H9 (cell line): ENCODE results near the gene DDX47. TPM values are rescaled to one million over a fixed set of nuclear protein-coding genes. Genes with fewer than 3 reads are reported as not detected.

ENCODE experiments used
- DNase-seq: peaks from one replicate; pipeline ENCODE4 v3.0.0-alpha.2; 2017
- H2AFZ ChIP-seq: one replicate; pipeline ENCODE4 v1.6.1; 2013; ENCODE audit warnings: mild to moderate bottlenecking, low read length, control low read depth, moderate library complexity
- H2AK5ac ChIP-seq: 2 replicates; pipeline ENCODE4 v1.6.1; 2013; ENCODE audit warnings: low read length, control low read depth, mixed read lengths; ENCODE audit not compliant: insufficient read length
- H2BK120ac ChIP-seq: one replicate; pipeline ENCODE4 v1.6.1; 2013; ENCODE audit warnings: low read depth, mild to moderate bottlenecking, low read length, control low read depth, inconsistent platforms; ENCODE audit not compliant: poor library complexity, severe bottlenecking
- H2BK12ac ChIP-seq: 2 replicates; pipeline ENCODE4 v1.6.1; 2013; ENCODE audit warnings: low read length, control low read depth, mixed read lengths, low read depth; ENCODE audit not compliant: insufficient read length
- H2BK15ac ChIP-seq: 2 replicates; pipeline ENCODE4 v1.6.1; 2013; ENCODE audit warnings: low read depth, low read length, control low read depth
- H2BK20ac ChIP-seq: one replicate; pipeline ENCODE4 v1.6.1; 2013; ENCODE audit warnings: low read depth, mild to moderate bottlenecking, low read length, control low read depth, inconsistent platforms; ENCODE audit not compliant: poor library complexity, severe bottlenecking
- H2BK5ac ChIP-seq: 2 replicates; pipeline ENCODE4 v1.6.1; 2013; ENCODE audit warnings: low read length, control low read depth, mixed read lengths; ENCODE audit not compliant: insufficient read length
- H3K14ac ChIP-seq: 2 replicates; pipeline ENCODE4 v1.6.1; 2013; ENCODE audit warnings: low read length, control low read depth; ENCODE audit not compliant: insufficient read depth
- H3K18ac ChIP-seq: 2 replicates; pipeline ENCODE4 v1.6.1; 2013; ENCODE audit warnings: low read depth, mild to moderate bottlenecking, mixed read lengths, low read length, control low read depth; ENCODE audit not compliant: insufficient read length
- H3K23ac ChIP-seq: 2 replicates; pipeline ENCODE4 v1.6.1; 2013; ENCODE audit warnings: low read length, control low read depth, mixed read lengths, low read depth; ENCODE audit not compliant: insufficient read length
- H3K23me2 ChIP-seq: 2 replicates; pipeline ENCODE4 v1.6.1; 2013; ENCODE audit warnings: low read depth, mild to moderate bottlenecking, mixed read lengths, low read length, control low read depth; ENCODE audit not compliant: insufficient read length, poor library complexity, severe bottlenecking
- H3K27ac ChIP-seq: 2 replicates; pipeline ENCODE4 v1.5.1; 2013; ENCODE audit warnings: low read length, control low read depth, mixed read lengths, low read depth; ENCODE audit not compliant: insufficient read length
- H3K27me3 ChIP-seq: 2 replicates; pipeline ENCODE4 v1.6.1; 2013; ENCODE audit warnings: low read length, control low read depth, inconsistent platforms; ENCODE audit not compliant: insufficient read depth
- H3K4ac ChIP-seq: 2 replicates; pipeline ENCODE4 v1.6.1; 2013; ENCODE audit warnings: low read depth, mild to moderate bottlenecking, control low read depth, inconsistent platforms, low read length, moderate library complexity
- H3K4me1 ChIP-seq: 2 replicates; pipeline ENCODE4 v1.6.1; 2013; ENCODE audit warnings: low read length, control low read depth, inconsistent platforms; ENCODE audit not compliant: insufficient read depth
- H3K4me2 ChIP-seq: 2 replicates; pipeline ENCODE4 v1.6.1; 2013; ENCODE audit warnings: low read length, control low read depth, mixed read lengths; ENCODE audit not compliant: insufficient read length, insufficient read depth
- H3K56ac ChIP-seq: 2 replicates; pipeline ENCODE4 v1.6.1; 2013; ENCODE audit warnings: low read depth, mild to moderate bottlenecking, mixed read lengths, low read length, control low read depth; ENCODE audit not compliant: insufficient read length
- H3K79me1 ChIP-seq: 2 replicates; pipeline ENCODE4 v1.6.1; 2013; ENCODE audit warnings: low read depth, mild to moderate bottlenecking, moderate library complexity, low read length, control low read depth, inconsistent platforms; ENCODE audit not compliant: insufficient read depth, poor library complexity, severe bottlenecking
- H3K79me2 ChIP-seq: 2 replicates; pipeline ENCODE4 v1.6.1; 2013; ENCODE audit warnings: low read length, control low read depth, inconsistent platforms; ENCODE audit not compliant: insufficient read depth
- H3K9ac ChIP-seq: 2 replicates; pipeline ENCODE4 v1.6.1; 2013; ENCODE audit warnings: low read length, control low read depth, mixed read lengths; ENCODE audit not compliant: insufficient read length; ENCODE audit errors: extremely low read depth
- H3K9me3 ChIP-seq: one replicate; pipeline ENCODE4 v1.6.1; 2013; ENCODE audit warnings: low read depth, low read length, inconsistent platforms; ENCODE audit not compliant: control insufficient read depth
- H3T11ph ChIP-seq: one replicate; pipeline ENCODE4 v1.6.1; 2013; ENCODE audit warnings: mild to moderate bottlenecking, low read length, control low read depth, inconsistent platforms
- H4K20me1 ChIP-seq: one replicate; pipeline ENCODE4 v1.6.1; 2013; ENCODE audit not compliant: control insufficient read depth, insufficient read length, insufficient read depth
- H4K5ac ChIP-seq: 2 replicates; pipeline ENCODE4 v1.6.1; 2013; ENCODE audit warnings: low read depth, mild to moderate bottlenecking, mixed read lengths, low read length, control low read depth; ENCODE audit not compliant: insufficient read length
- H4K8ac ChIP-seq: replicated peaks from 2 replicates; pipeline ENCODE4 v1.6.1; 2013; ENCODE audit warnings: low read length, control low read depth, mixed read lengths, low read depth; ENCODE audit not compliant: insufficient read length
- H4K91ac ChIP-seq: 2 replicates; pipeline ENCODE4 v1.6.1; 2013; ENCODE audit warnings: low read depth, mild to moderate bottlenecking, moderate library complexity, mixed read lengths, low read length, control low read depth; ENCODE audit not compliant: insufficient read length
- H3K27ac Mint-ChIP-seq, 3 experiments: 2 replicates in 2 of 3; 3 replicates in 1 of 3; pipeline ENCODE4 v1.8.0; 2020 to 2021; ENCODE audit warnings: mixed read lengths in 3 of 3, mild to moderate bottlenecking in 1 of 3, moderate library complexity in 1 of 3
- H3K27me3 Mint-ChIP-seq: 2 replicates; pipeline ENCODE4 v1.8.0; 2021; ENCODE audit warnings: low read depth, mild to moderate bottlenecking, moderate library complexity, mixed read lengths
- H3K36me3 Mint-ChIP-seq, 3 experiments: 2 replicates in 2 of 3; 3 replicates in 1 of 3; pipeline ENCODE4 v1.8.0; 2020 to 2021; ENCODE audit warnings: low read depth in 3 of 3, mixed read lengths in 3 of 3; ENCODE audit not compliant: insufficient read depth in 1 of 3
- H3K4me1 Mint-ChIP-seq, 2 experiments: 2 replicates each; pipeline ENCODE4 v1.8.0; 2020; ENCODE audit warnings: mixed read lengths in 2 of 2
- H3K4me3 Mint-ChIP-seq, 2 experiments: 2 replicates in 1 of 2; 3 replicates in 1 of 2; pipeline ENCODE4 v1.8.0; 2020 to 2021; ENCODE audit warnings: mild to moderate bottlenecking in 2 of 2, mixed read lengths in 2 of 2, moderate library complexity in 1 of 2
- H3K9me3 Mint-ChIP-seq, 2 experiments: 2 replicates in 1 of 2; 3 replicates in 1 of 2; pipeline ENCODE4 v1.8.0; 2020; ENCODE audit warnings: mild to moderate bottlenecking in 2 of 2, mixed read lengths in 2 of 2, moderate library complexity in 1 of 2
- WGBS: extraction: QIAGEN DNeasy Blood & Tissue Kit; methylation state at CpG from one replicate; pipeline ENCODE4 v1.1.7; 2013; ENCODE audit warnings: missing lambda C conversion rate, low lambda C conversion rate, mixed read lengths; ENCODE audit not compliant: insufficient read length; ENCODE audit errors: extremely low coverage; 5-methylcytosine and 5-hydroxymethylcytosine counted together
- total RNA-seq: library from RNA; stranded (reverse); gene quantifications from 2 replicates; pipeline ENCODE4 v1.2.1, GENCODE V29; 2021
- TF ChIP-seq, protein P1 (sequence below): fragments of 200-600 bp; sonication (generic); conservative IDR thresholded peaks from 3 replicates; pipeline ENCODE4 v1.8.0; 2021; ENCODE audit warnings: antibody characterized with exemption, mild to moderate bottlenecking

Gene DDX47
- total RNA-seq, 1 experiment from 2014 or later, result 78.2 TPM

DNA sequence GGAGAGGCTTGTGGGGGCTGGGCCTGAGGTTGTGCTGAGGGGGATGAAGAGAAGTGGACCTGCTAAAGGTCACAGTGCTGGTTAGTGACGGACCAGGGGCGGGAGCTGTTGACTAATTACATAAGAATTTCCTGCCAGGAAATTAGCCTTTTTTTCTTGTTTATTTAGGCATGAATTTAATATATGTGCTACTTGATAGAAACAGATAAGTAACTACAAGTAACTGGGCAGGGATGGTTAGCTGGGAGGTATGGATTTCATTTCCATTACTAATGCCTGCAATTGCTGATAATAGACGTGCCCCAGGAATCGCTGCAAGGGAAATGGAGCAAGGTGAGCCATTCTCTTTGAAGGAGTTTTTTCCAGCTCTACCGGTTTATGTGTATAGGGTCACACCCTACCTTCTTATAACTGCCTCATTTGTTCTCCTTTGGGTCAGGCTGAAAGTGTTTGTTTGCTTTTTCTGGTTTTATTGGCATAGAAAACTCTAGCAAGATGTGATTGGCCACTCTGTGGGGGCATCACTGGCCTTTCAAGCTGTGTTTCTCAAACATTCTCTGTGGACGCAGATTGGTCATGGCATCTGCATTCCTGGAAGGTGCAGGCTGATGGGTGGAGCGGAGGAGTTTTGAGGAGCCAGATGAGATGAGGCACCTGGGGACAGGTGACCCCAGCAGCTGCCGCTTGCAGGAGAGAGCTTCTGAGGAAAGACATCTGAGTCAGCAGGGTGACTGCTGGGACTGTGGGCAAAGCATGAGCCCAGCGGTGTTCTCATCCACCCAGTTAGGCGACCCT lies 59.2 kb downstream of the DDX47 start:
- H4K8ac ChIP-seq, result no peak overlapping the region
- H2AK5ac ChIP-seq, result no peak overlapping the region
- TF ChIP-seq, protein P1, sequence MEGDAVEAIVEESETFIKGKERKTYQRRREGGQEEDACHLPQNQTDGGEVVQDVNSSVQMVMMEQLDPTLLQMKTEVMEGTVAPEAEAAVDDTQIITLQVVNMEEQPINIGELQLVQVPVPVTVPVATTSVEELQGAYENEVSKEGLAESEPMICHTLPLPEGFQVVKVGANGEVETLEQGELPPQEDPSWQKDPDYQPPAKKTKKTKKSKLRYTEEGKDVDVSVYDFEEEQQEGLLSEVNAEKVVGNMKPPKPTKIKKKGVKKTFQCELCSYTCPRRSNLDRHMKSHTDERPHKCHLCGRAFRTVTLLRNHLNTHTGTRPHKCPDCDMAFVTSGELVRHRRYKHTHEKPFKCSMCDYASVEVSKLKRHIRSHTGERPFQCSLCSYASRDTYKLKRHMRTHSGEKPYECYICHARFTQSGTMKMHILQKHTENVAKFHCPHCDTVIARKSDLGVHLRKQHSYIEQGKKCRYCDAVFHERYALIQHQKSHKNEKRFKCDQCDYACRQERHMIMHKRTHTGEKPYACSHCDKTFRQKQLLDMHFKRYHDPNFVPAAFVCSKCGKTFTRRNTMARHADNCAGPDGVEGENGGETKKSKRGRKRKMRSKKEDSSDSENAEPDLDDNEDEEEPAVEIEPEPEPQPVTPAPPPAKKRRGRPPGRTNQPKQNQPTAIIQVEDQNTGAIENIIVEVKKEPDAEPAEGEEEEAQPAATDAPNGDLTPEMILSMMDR, result no peak
- H2AFZ ChIP-seq, result no peak overlapping the region
- no peaks in the 10 kb centered on the region for H4K20me1 ChIP-seq
- no peaks in the 10 kb centered on the region for H3K79me1 ChIP-seq
- H3K27ac ChIP-seq, result no peak overlapping the region
- no peak overlapping the region for H3K56ac ChIP-seq
- H3K27me3 Mint-ChIP-seq, result no peaks in the 10 kb centered on the region; the same call in 1 of the 2 replicates
- no peak overlapping the region for H4K91ac ChIP-seq
- H3K27ac Mint-ChIP-seq, result peak overlapping the region; percentile 7 to 50 (median 50); a peak in 4 of 7 replicates
- H2BK120ac ChIP-seq, result no peak overlapping the region
- no peak overlapping the region for H2BK20ac ChIP-seq
- H3K18ac ChIP-seq, result no peak overlapping the region
- no peak overlapping the region for H3K14ac ChIP-seq
- H3K79me2 ChIP-seq, result no peaks in the 10 kb centered on the region
- peaks cover 16% of the 10 kb centered on the region; the same call in 1 of the 2 replicates for H3K4me1 ChIP-seq
- no peak overlapping the region for H3K4me2 ChIP-seq
- DNase-seq, result peak; percentile 54
- no peaks in the 10 kb centered on the region; a peak in 1 of 5 replicates for H3K9me3 Mint-ChIP-seq
- H3K23ac ChIP-seq, result no peak overlapping the region
- H3K9ac ChIP-seq, result no peak overlapping the region
- H2BK5ac ChIP-seq, result no peak overlapping the region
- H3T11ph ChIP-seq, result no peak overlapping the region
- peaks cover 23 to 48% of the 10 kb centered on the region in 2 experiments for H3K4me1 Mint-ChIP-seq
- no peaks in the 10 kb centered on the region for H3K23me2 ChIP-seq
- H3K9me3 ChIP-seq, result no peaks in the 10 kb centered on the region
- H3K36me3 Mint-ChIP-seq, result peaks cover 0 to 4% (median 0%) of the 10 kb centered on the region in 3 experiments; a peak in 3 of 7 replicates
- H3K27me3 ChIP-seq, result no peaks in the 10 kb centered on the region
- H4K5ac ChIP-seq, result no peak overlapping the region
- H3K4me3 Mint-ChIP-seq, result peak overlapping the region in 1 of 2 experiments; percentile 57; a peak in 2 of 5 replicates
- H2BK12ac ChIP-seq, result no peak overlapping the region
- no CpG with 5 or more reads among the region's 10 CpGs for WGBS
- no peak overlapping the region for H2BK15ac ChIP-seq
- no peak overlapping the region for H3K4ac ChIP-seq
